ENCODE data around the gene CTDP1. TPM values are rescaled to one million over a fixed set of nuclear protein-coding genes. Genes with fewer than 3 reads are reported as not detected.

CTDP1 gene
- total RNA-seq, 1 experiment from 2014 or later: 16.1 TPM

DNA sequence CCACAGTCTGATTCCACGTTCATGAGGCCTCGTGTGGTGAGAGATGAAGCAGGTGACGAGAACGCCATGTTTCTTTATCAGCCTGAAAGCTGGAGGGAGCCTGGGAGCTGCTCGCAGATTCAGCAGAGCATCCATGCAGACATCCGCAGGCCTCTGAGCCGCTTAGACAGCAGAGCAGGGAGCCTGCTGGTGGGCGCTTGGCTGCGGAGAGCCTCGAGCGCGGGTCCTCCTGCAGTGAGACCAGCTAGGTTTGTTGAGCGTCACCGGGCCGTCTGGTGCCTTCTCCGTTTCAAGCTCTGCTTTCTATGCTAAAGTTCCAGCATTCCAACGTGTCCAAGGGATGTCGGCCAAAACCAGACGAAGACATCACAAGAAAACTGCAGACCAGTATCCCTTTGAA lies 27.6 kb downstream of the CTDP1 start:
- no peaks in the 10 kb centered on the region for H3K9me3 Mint-ChIP-seq (ENCODE audit: unreplicated experiment)
- ChIA-PET POLR2A (no interaction called here), CTCF (no interaction called here)
- peaks cover 16% of the 10 kb centered on the region for H3K36me3 Mint-ChIP-seq (ENCODE audit: insufficient read depth, unreplicated experiment)
- H3K4me1 ChIP-seq: no peaks in the 10 kb centered on the region
- intact Hi-C loops (cut with micrococcal nuclease; ENCODE audit: unreplicated experiment): no loop called here
- H3K27me3 Mint-ChIP-seq (ENCODE audit: insufficient read depth, unreplicated experiment): no peaks in the 10 kb centered on the region
- no peak overlapping the region for H3K27ac Mint-ChIP-seq (ENCODE audit: unreplicated experiment)
- TF ChIP-seq, protein P1, sequence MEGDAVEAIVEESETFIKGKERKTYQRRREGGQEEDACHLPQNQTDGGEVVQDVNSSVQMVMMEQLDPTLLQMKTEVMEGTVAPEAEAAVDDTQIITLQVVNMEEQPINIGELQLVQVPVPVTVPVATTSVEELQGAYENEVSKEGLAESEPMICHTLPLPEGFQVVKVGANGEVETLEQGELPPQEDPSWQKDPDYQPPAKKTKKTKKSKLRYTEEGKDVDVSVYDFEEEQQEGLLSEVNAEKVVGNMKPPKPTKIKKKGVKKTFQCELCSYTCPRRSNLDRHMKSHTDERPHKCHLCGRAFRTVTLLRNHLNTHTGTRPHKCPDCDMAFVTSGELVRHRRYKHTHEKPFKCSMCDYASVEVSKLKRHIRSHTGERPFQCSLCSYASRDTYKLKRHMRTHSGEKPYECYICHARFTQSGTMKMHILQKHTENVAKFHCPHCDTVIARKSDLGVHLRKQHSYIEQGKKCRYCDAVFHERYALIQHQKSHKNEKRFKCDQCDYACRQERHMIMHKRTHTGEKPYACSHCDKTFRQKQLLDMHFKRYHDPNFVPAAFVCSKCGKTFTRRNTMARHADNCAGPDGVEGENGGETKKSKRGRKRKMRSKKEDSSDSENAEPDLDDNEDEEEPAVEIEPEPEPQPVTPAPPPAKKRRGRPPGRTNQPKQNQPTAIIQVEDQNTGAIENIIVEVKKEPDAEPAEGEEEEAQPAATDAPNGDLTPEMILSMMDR (IDR thresholded peaks at IDR 0.05; ENCODE audit: insufficient read depth in 1 of 2, low read depth in 1 of 2, low read length in 1 of 2, severe bottlenecking in 1 of 2, unreplicated experiment in 1 of 2): no peak
- no TSS peak for BruUV-seq (replicated peaks)
- no peaks in the 10 kb centered on the region for H3K36me3 ChIP-seq (ENCODE audit: control insufficient read depth, insufficient read depth, low read length)
- no peaks in the 10 kb centered on the region for H3K27me3 ChIP-seq (replicated peaks; ENCODE audit: control insufficient read depth, insufficient read depth, low read length)
- no peaks in the 10 kb centered on the region for H3K4me1 Mint-ChIP-seq (ENCODE audit: low read depth, unreplicated experiment)
- no peaks in the 10 kb centered on the region for H3K9me3 ChIP-seq
- no peak overlapping the region for H3K4me3 Mint-ChIP-seq (ENCODE audit: unreplicated experiment)
- no peak overlapping the region for H3K4me3 ChIP-seq (ENCODE audit: low read depth, low read length)
- no peak for DNase-seq

DNA sequence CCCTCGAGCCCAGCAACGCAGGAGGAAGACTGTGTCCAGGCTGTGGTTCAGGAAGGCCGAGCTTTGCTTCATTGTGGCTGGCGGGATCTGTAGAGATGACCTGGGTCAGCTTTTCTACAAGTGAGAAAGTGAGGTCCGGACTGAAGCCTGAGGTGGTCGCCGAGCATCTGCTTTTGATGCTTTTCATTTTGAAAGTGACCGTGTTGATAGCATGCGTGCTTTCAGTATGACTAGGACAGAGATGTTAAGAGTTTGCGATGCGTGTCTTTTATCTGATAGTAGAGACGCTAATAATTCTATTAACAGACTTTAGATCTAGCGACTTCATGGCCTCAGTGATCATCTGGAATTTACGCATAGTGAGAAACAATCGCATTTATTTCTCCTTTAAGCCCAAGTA lies 28.1 kb downstream of the CTDP1 start:
- Histone ChIP-seq H3K4me3 (ENCODE audit: low read depth, low read length) (no peak overlapping the region), H3K9me3 (no peaks in the 10 kb centered on the region), H3K4me1 (no peaks in the 10 kb centered on the region), H3K36me3 (ENCODE audit: control insufficient read depth, insufficient read depth, low read length) (no peaks in the 10 kb centered on the region), H3K27me3 (replicated peaks; ENCODE audit: control insufficient read depth, insufficient read depth, low read length) (no peaks in the 10 kb centered on the region)
- no peaks in the 10 kb centered on the region for H3K9me3 Mint-ChIP-seq (ENCODE audit: unreplicated experiment)
- intact Hi-C loops (cut with micrococcal nuclease; ENCODE audit: unreplicated experiment): no loop called here
- no peak overlapping the region for H3K4me3 Mint-ChIP-seq (ENCODE audit: unreplicated experiment)
- H3K27ac Mint-ChIP-seq (ENCODE audit: unreplicated experiment): no peak overlapping the region
- H3K36me3 Mint-ChIP-seq (ENCODE audit: insufficient read depth, unreplicated experiment): peaks cover 16% of the 10 kb centered on the region
- H3K27me3 Mint-ChIP-seq (ENCODE audit: insufficient read depth, unreplicated experiment): no peaks in the 10 kb centered on the region
- BruUV-seq (replicated peaks): no TSS peak
- TF ChIP-seq, protein P1 (IDR thresholded peaks at IDR 0.05; ENCODE audit: insufficient read depth in 1 of 2, low read depth in 1 of 2, low read length in 1 of 2, severe bottlenecking in 1 of 2, unreplicated experiment in 1 of 2): no peak
- ChIA-PET POLR2A (no interaction called here), CTCF (no interaction called here)
- H3K4me1 Mint-ChIP-seq (ENCODE audit: low read depth, unreplicated experiment): no peaks in the 10 kb centered on the region
- no peak for DNase-seq

DNA sequence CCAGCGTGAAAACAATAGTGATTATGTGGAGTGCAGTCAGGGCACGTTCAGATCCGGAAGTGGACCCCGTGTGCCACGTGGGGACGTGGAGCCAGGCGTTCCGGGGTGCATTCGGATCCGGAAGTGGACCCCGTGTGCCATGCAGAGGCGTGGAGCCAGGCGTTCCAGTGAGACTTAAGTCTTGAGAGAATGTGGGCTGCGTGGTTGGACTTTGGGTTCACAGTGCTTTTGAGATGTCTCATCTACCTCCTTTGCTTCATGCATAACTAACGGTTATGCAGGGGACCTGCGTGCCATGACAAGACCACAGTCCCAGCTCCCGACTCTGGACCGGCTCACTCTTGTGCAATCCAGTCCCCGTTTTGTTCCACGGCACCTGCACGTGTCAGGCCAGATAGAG lies 28.8 kb downstream of the CTDP1 start:
- Histone ChIP-seq H3K36me3 (ENCODE audit: control insufficient read depth, insufficient read depth, low read length) (no peaks in the 10 kb centered on the region), H3K4me3 (ENCODE audit: low read depth, low read length) (no peak overlapping the region), H3K27me3 (replicated peaks; ENCODE audit: control insufficient read depth, insufficient read depth, low read length) (no peaks in the 10 kb centered on the region), H3K4me1 (no peaks in the 10 kb centered on the region), H3K9me3 (no peaks in the 10 kb centered on the region)
- intact Hi-C loops (cut with micrococcal nuclease; ENCODE audit: unreplicated experiment): no loop called here
- no TSS peak for BruUV-seq (replicated peaks)
- Mint-ChIP-seq H3K9me3 (ENCODE audit: unreplicated experiment) (no peaks in the 10 kb centered on the region), H3K27ac (ENCODE audit: unreplicated experiment) (no peak overlapping the region), H3K4me3 (ENCODE audit: unreplicated experiment) (no peak overlapping the region), H3K27me3 (ENCODE audit: insufficient read depth, unreplicated experiment) (no peaks in the 10 kb centered on the region), H3K36me3 (ENCODE audit: insufficient read depth, unreplicated experiment) (peaks cover 14% of the 10 kb centered on the region), H3K4me1 (ENCODE audit: low read depth, unreplicated experiment) (no peaks in the 10 kb centered on the region)
- CTCF ChIA-PET: no interaction called here
- TF ChIP-seq, protein P1 (IDR thresholded peaks at IDR 0.05; ENCODE audit: insufficient read depth in 1 of 2, low read depth in 1 of 2, low read length in 1 of 2, severe bottlenecking in 1 of 2, unreplicated experiment in 1 of 2): no peak
- DNase-seq: no peak
- POLR2A ChIA-PET: no interaction called here
